SK-N-SH (cell line): ENCODE measurements around the gene GSDMA.

ENCODE experiments used
- CTCF ChIP-seq: fragments of 200-600 bp; sonication (generic); IDR thresholded peaks from 2 replicates; pipeline ENCODE4 v1.6.1; 2017; ENCODE audit warnings: antibody characterized with exemption, mild to moderate bottlenecking, moderate library complexity
- EP300 ChIP-seq, 2 experiments: IDR thresholded peaks; 2 replicates each; pipeline versions ENCODE4 v1.4.0 to v1.6.1; 2012; ENCODE audit warnings: borderline replicate concordance in 1 of 2, low read depth in 1 of 2, low read length in 1 of 2
- TF ChIP-seq, protein P1 (sequence below): IDR thresholded peaks from 2 replicates; pipeline ENCODE4 v1.4.0; 2012; ENCODE audit warnings: low read depth, borderline replicate concordance

- TF ChIP-seq CTCF (no peak), EP300 (IDR thresholded peaks at IDR 0.05; ENCODE audit: borderline replicate concordance in 1 of 2, low read depth in 1 of 2, low read length in 1 of 2) (no peak)
- TF ChIP-seq, protein P1, sequence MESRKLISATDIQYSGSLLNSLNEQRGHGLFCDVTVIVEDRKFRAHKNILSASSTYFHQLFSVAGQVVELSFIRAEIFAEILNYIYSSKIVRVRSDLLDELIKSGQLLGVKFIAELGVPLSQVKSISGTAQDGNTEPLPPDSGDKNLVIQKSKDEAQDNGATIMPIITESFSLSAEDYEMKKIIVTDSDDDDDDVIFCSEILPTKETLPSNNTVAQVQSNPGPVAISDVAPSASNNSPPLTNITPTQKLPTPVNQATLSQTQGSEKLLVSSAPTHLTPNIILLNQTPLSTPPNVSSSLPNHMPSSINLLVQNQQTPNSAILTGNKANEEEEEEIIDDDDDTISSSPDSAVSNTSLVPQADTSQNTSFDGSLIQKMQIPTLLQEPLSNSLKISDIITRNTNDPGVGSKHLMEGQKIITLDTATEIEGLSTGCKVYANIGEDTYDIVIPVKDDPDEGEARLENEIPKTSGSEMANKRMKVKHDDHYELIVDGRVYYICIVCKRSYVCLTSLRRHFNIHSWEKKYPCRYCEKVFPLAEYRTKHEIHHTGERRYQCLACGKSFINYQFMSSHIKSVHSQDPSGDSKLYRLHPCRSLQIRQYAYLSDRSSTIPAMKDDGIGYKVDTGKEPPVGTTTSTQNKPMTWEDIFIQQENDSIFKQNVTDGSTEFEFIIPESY = no peak
These were observed 23.7 kb upstream of the GSDMA start for GRCh38 chr17:39939106-39939505.
